HepG2 (cell line): ENCODE results near the gene GRID1. TPM values are rescaled to one million over a fixed set of nuclear protein-coding genes. Genes with fewer than 3 reads are reported as not detected.

ENCODE experiments used
- ATAC-seq: fragments of 200-7000 bp; cut with Tn5 transposase; 3 replicates; pipeline ENCODE4 v1.9.1; 2020; ENCODE audit warnings: mild to moderate bottlenecking, moderate library complexity
- BruUV-seq: library from RNA; stranded (reverse); fragments of 400-500 nt; replicated peaks from 2 replicates; lab custom pipeline; 2021; lab: Mats Ljungman, UMichigan
- CTCF ChIA-PET: fragments of 300-600 bp; formaldehyde crosslinking; extraction: SDS; loops from one replicate; lab custom pipeline; 2021; ENCODE audit warnings: low total read pairs, inconsistent platforms, low intra/inter-chr PET ratio; lab: Yijun Ruan, JAX
- POLR2A ChIA-PET: fragments of 350-600 bp; sonication (Branson Sonifier 250); formaldehyde crosslinking; loops from one replicate; lab custom pipeline; 2020; ENCODE audit warnings: antibody characterized with exemption, inconsistent platforms; lab: Yijun Ruan, JAX
- DNase-seq: peaks from one replicate; pipeline ENCODE4 v3.0.0-alpha.2; 2015; ENCODE audit warnings: low spot score
- FAIRE-seq: peaks from 3 replicates; lab custom pipeline; 2011; peaks lifted over from hg19 to GRCh38; lab: Jason Lieb, UNC
- H2AFZ ChIP-seq: one replicate; pipeline ENCODE4 v1.6.1; 2011; ENCODE audit warnings: low read length, inconsistent platforms
- H3K27ac ChIP-seq: fragments of 300-600 bp; 3 replicates; pipeline ENCODE4 v1.8.0; 2011; ENCODE audit warnings: mixed run types, mild to moderate bottlenecking, mixed read lengths, low read length, inconsistent platforms; ENCODE audit not compliant: insufficient read depth; ENCODE audit errors: extremely low read length
- H3K27me3 ChIP-seq, 2 experiments: fragments of 200-600 bp in 1 of 2; 2 replicates in 1 of 2; 3 replicates in 1 of 2; pipeline versions ENCODE4 v1.6.0 to v1.8.0; 2011; ENCODE audit warnings: low read length in 2 of 2, mild to moderate bottlenecking in 2 of 2, moderate library complexity in 2 of 2, inconsistent platforms in 1 of 2; ENCODE audit not compliant: insufficient read depth in 2 of 2, control insufficient read depth in 1 of 2
- H3K36me3 ChIP-seq, 2 experiments: fragments of 200-600 bp in 1 of 2; replicated peaks in 1 of 2; 2 replicates in 1 of 2; 3 replicates in 1 of 2; pipeline versions ENCODE4 v1.5.1 to v1.8.0; 2011; ENCODE audit warnings: low read length in 2 of 2, inconsistent platforms in 1 of 2; ENCODE audit not compliant: insufficient read depth in 2 of 2, control insufficient read depth in 1 of 2
- H3K4me1 ChIP-seq: 2 replicates; pipeline ENCODE4 v1.5.1; 2012; ENCODE audit warnings: low read length, inconsistent platforms; ENCODE audit not compliant: insufficient read depth
- H3K4me2 ChIP-seq: 2 replicates; pipeline ENCODE4 v1.6.0; 2011; ENCODE audit warnings: low read depth, low read length, inconsistent platforms
- H3K4me3 ChIP-seq, 3 experiments: fragments of 200-600 bp in 1 of 3; sonication (generic), shearing (Covaris generic) in 1 of 3; replicated peaks in 1 of 3; 2 replicates each; pipeline ENCODE4 v1.5.1; 2011 to 2016; ENCODE audit warnings: low read length in 3 of 3, inconsistent platforms in 2 of 3, low read depth in 2 of 3, mild to moderate bottlenecking in 2 of 3, control low read depth in 1 of 3, mixed read lengths in 1 of 3; ENCODE audit not compliant: insufficient read depth in 1 of 3
- H3K79me2 ChIP-seq: one replicate; pipeline ENCODE4 v1.6.1; 2011; ENCODE audit warnings: low read length, inconsistent platforms; ENCODE audit not compliant: insufficient read depth
- H3K9ac ChIP-seq: 2 replicates; pipeline ENCODE4 v1.6.0; 2011; ENCODE audit warnings: mild to moderate bottlenecking, low read depth, low read length, inconsistent platforms; ENCODE audit not compliant: insufficient read depth
- H3K9me3 ChIP-seq: 2 replicates; pipeline ENCODE4 v1.5.1; 2012; ENCODE audit warnings: mild to moderate bottlenecking, low read length
- H4K20me1 ChIP-seq: 2 replicates; pipeline ENCODE4 v1.6.0; 2011; ENCODE audit warnings: inconsistent platforms, mild to moderate bottlenecking, low read length, moderate library complexity; ENCODE audit not compliant: insufficient read depth
- BATF2 ChIP-seq: sonication (generic); formaldehyde crosslinking; IDR thresholded peaks from 2 replicates; pipeline ENCODE4 v1.8.0; 2022; ENCODE audit warnings: mild to moderate bottlenecking, missing genetic modification reagents, moderate library complexity
- GPBP1L1 ChIP-seq: sonication (generic); formaldehyde crosslinking; IDR thresholded peaks from 2 replicates; pipeline ENCODE4 v1.5.0; 2020; ENCODE audit warnings: mild to moderate bottlenecking, missing genetic modification reagents
- HNRNPK ChIP-seq: fragments of 200-400 bp; formaldehyde crosslinking; IDR thresholded peaks from 2 replicates; pipeline ENCODE4 v1.6.1; 2018; ENCODE audit warnings: low read length, low read depth, moderate library complexity, mild to moderate bottlenecking; ENCODE audit not compliant: poor library complexity, severe bottlenecking
- IRF1 ChIP-seq: sonication (generic); formaldehyde crosslinking; IDR thresholded peaks from 2 replicates; pipeline ENCODE4 v1.4.0; 2020; ENCODE audit warnings: low read depth, mild to moderate bottlenecking, missing genetic modification reagents
- MIER2 ChIP-seq: IDR thresholded peaks from 2 replicates; pipeline ENCODE4 v1.6.1; 2016; ENCODE audit warnings: missing biosample characterization, missing genetic modification reagents
- NR2F2 ChIP-seq: IDR thresholded peaks from 2 replicates; pipeline ENCODE4 v1.6.1; 2012; ENCODE audit warnings: low read depth, inconsistent platforms, borderline replicate concordance
- REXO4 ChIP-seq: sonication (generic); formaldehyde crosslinking; IDR thresholded peaks from 2 replicates; pipeline ENCODE4 v1.8.0; 2022; ENCODE audit warnings: missing genetic modification reagents, mild to moderate bottlenecking, borderline replicate concordance
- SATB2 ChIP-seq: sonication (generic); formaldehyde crosslinking; IDR thresholded peaks from 2 replicates; pipeline ENCODE4 v1.5.0; 2020; ENCODE audit warnings: missing genetic modification reagents
- ZC3H4 ChIP-seq: sonication (generic); formaldehyde crosslinking; IDR thresholded peaks from 2 replicates; pipeline ENCODE4 v1.4.0; 2020; ENCODE audit warnings: missing genetic modification reagents, borderline replicate concordance
- ZFP36L2 ChIP-seq: sonication (generic); formaldehyde crosslinking; IDR thresholded peaks from 2 replicates; pipeline ENCODE4 v1.4.0; 2020; ENCODE audit warnings: missing genetic modification reagents
- ZNF124 ChIP-seq: sonication (generic); formaldehyde crosslinking; IDR thresholded peaks from 2 replicates; pipeline ENCODE4 v1.4.0; 2020; ENCODE audit warnings: missing genetic modification reagents
- ZNF234 ChIP-seq: sonication (generic); formaldehyde crosslinking; conservative IDR thresholded peaks from 2 replicates; pipeline ENCODE4 v1.5.1; 2020; ENCODE audit warnings: mild to moderate bottlenecking, missing genetic modification reagents
- ZNF557 ChIP-seq: sonication (generic); formaldehyde crosslinking; IDR thresholded peaks from 2 replicates; pipeline ENCODE4 v1.4.0; 2020; ENCODE audit warnings: missing genetic modification reagents
- ZSCAN22 ChIP-seq: sonication (generic); formaldehyde crosslinking; IDR thresholded peaks from 2 replicates; pipeline ENCODE4 v1.4.0; 2020; ENCODE audit warnings: mild to moderate bottlenecking, missing genetic modification reagents
- WGBS: methylation state at CpG from one replicate; pipeline ENCODE4 v1.1.6; 2017; ENCODE audit warnings: low lambda C conversion rate; 5-methylcytosine and 5-hydroxymethylcytosine counted together
- in situ Hi-C: cut with HindIII; loops from 2 replicates; pipeline ENCODE4 v1.10.0; 2017; ENCODE audit warnings: low pct_unique_long_range_greater_than_20kb; ENCODE audit not compliant: extremely low pct_ligation_motif_present
- intact Hi-C: fragments of 100-400 bp; cut with micrococcal nuclease; formaldehyde crosslinking; loops from one replicate; pipeline ENCODE4 v1.10.0; 2022; ENCODE audit not compliant: unreplicated experiment
- polyA plus RNA-seq, 8 experiments: library from polyadenylated mRNA; depleted of rRNA in 3 of 8; stranded (reverse) in 7 of 8; unstranded in 1 of 8; fragments of >200 nt; fragmentation: Illumina TruSeq in 4 of 8; extraction: Trizol in 4 of 8; gene quantifications; 2 replicates each; pipeline versions ENCODE4 v1.2.1 to v1.2.3, GENCODE V29; 2011 to 2016; ENCODE audit warnings: low read depth in 4 of 8, missing spikeins in 1 of 8, mixed read lengths in 1 of 8; ENCODE audit not compliant: insufficient read depth in 1 of 8
- total RNA-seq, 5 experiments: library from RNA; depleted of rRNA; stranded (reverse); fragments of >200 nt; fragmentation: Illumina TruSeq; extraction: Trizol; gene quantifications; 2 replicates each; pipeline ENCODE4 v1.2.3, GENCODE V29; 2016; ENCODE audit warnings: low read depth in 1 of 5

The GRID1 gene
- total and polyA plus RNA-seq, 2 of the 13 experiments (the other 11 are each of a cell fraction or from before 2014, with no cell fraction given), result 0.05 TPM; not detected in 1

GRCh38 chr10:86370006-86370585 lies 3.5 kb upstream of the GRID1 start:
- intact Hi-C loops (no loop called here), in situ Hi-C loops (loop anchor here (10.0 kb wide), 1 partner anchor 105 kb away; no protein-coding TSS in a partner anchor)
- Histone ChIP-seq H3K79me2 (no peaks in the 10 kb centered on the region), H3K4me2 (no peak overlapping the region), H3K27me3 (peaks cover 11 to 75% of the 10 kb centered on the region in 2 experiments; a peak in 4 of 5 replicates), H3K9ac (no peak overlapping the region), H3K36me3 (no peaks in the 10 kb centered on the region), H3K9me3 (no peaks in the 10 kb centered on the region), H3K4me1 (no peaks in the 10 kb centered on the region), H3K4me3 (no peak overlapping the region), H2AFZ (no peak overlapping the region), H4K20me1 (peaks cover 6% of the 10 kb centered on the region; the same call in 1 of the 2 replicates), H3K27ac (no peak overlapping the region)
- no peak for FAIRE-seq
- no peak for DNase-seq
- ATAC-seq, result no peak
- WGBS, result 2% methylated on average over 4 of the region's 4 CpGs
- no peak for TF ChIP-seq ZSCAN22 (CRISPR knock-in tag)
- TF ChIP-seq IRF1 (CRISPR knock-in tag), result no peak
- no peak for TF ChIP-seq ZFP36L2 (CRISPR knock-in tag)
- no peak for TF ChIP-seq REXO4
- no peak for TF ChIP-seq ZC3H4 (CRISPR knock-in tag)
- TF ChIP-seq BATF2 (CRISPR knock-in tag), result no peak
- TF ChIP-seq HNRNPK, result no peak
- no peak for TF ChIP-seq MIER2 (CRISPR knock-in tag)
- TF ChIP-seq ZNF234 (CRISPR knock-in tag), result no peak
- TF ChIP-seq ZNF557 (CRISPR knock-in tag), result no peak
- TF ChIP-seq ZNF124 (CRISPR knock-in tag), result no peak
- no peak for TF ChIP-seq GPBP1L1 (CRISPR knock-in tag)
- TF ChIP-seq NR2F2, result no peak
- no peak for TF ChIP-seq SATB2
- CTCF ChIA-PET, result no interaction called here
- BruUV-seq, result no TSS peak
- POLR2A ChIA-PET, result no interaction called here
